Tibial nerve (tissue), 4 donors: ENCODE results near the gene EP300.

Experiments
- EP300 ChIP-seq, 2 donors: sonication (generic); formaldehyde crosslinking; IDR thresholded peaks; one replicate each; pipeline ENCODE4 v1.6.1; 2017; ENCODE audit warnings: antibody characterized with exemption in 2 of 2, mild to moderate bottlenecking in 1 of 2
- POLR2A ChIP-seq, 2 donors: fragments of 450-650 bp; IDR thresholded peaks; one replicate each; pipeline ENCODE4 v1.6.1; 2017; ENCODE audit warnings: antibody characterized with exemption in 2 of 2, mild to moderate bottlenecking in 2 of 2, moderate library complexity in 2 of 2
- TF ChIP-seq, protein P1 (sequence below), 5 experiments: fragments of 200-600 bp in 3 of 5; fragments of 450-650 bp in 2 of 5; sonication (generic) in 3 of 5; IDR thresholded peaks; one replicate each; pipeline ENCODE4 v1.5.1; 2016 to 2019; ENCODE audit warnings: antibody characterized with exemption in 5 of 5, mild to moderate bottlenecking in 3 of 5, moderate library complexity in 2 of 5

DNA sequence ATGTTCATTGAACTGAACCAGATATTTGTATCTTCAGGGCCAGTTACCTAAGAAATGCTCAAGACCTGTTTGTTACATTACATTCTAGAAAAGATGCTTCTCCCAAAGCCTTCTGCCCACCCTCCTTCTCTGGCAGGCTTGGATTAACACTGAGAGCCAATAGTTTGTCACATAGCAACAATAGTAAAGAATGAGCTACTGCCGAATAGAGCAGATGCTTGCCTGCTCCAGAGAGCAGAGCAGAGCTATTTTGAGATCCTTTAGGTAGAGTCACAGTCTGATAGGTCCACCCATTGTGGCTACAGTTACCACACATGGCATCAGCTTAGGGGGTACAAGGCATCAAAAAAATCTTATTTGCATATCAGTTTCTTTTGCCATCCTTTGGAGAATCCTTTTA is 13.5 kb upstream of the EP300 start:
- TF ChIP-seq, protein P1, sequence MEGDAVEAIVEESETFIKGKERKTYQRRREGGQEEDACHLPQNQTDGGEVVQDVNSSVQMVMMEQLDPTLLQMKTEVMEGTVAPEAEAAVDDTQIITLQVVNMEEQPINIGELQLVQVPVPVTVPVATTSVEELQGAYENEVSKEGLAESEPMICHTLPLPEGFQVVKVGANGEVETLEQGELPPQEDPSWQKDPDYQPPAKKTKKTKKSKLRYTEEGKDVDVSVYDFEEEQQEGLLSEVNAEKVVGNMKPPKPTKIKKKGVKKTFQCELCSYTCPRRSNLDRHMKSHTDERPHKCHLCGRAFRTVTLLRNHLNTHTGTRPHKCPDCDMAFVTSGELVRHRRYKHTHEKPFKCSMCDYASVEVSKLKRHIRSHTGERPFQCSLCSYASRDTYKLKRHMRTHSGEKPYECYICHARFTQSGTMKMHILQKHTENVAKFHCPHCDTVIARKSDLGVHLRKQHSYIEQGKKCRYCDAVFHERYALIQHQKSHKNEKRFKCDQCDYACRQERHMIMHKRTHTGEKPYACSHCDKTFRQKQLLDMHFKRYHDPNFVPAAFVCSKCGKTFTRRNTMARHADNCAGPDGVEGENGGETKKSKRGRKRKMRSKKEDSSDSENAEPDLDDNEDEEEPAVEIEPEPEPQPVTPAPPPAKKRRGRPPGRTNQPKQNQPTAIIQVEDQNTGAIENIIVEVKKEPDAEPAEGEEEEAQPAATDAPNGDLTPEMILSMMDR (IDR thresholded peaks at IDR 0.05) = no peak
- no peak for TF ChIP-seq POLR2A (IDR thresholded peaks at IDR 0.05)
- TF ChIP-seq EP300 (IDR thresholded peaks at IDR 0.05) = no peak
